Stimulated activated CD4-positive, alpha-beta T cell treated with anti-CD3 and anti-CD28 coated beads, Interleukin-2, amount 100 ng/mL, for 24 hours (primary cell): ENCODE measurements around the gene ANP32A.
A peak's percentile ranks its signal among the peaks of the same experiment; 100 is the strongest.

Experiments
- DNase-seq, 2 donors: peaks; one replicate each; pipeline ENCODE4 v3.0.0-alpha.2; 2020

Gene ANP32A

GRCh38 chr15:68797599-68798345, 22.9 kb downstream of the ANP32A start:
- DNase-seq: no peak

- no peak for DNase-seq
Observed at GRCh38 chr15:68797191-68797590, 23.5 kb downstream of the ANP32A start.

GRCh38 chr15:68796576-68796975, 24.1 kb downstream of the ANP32A start:
- no peak for DNase-seq

GRCh38 chr15:68795298-68795848, 25.3 kb downstream of the ANP32A start:
- peak; percentile 68 to 73 for DNase-seq

- no peak for DNase-seq
Observed at GRCh38 chr15:68794863-68795262, 25.8 kb downstream of the ANP32A start.

GRCh38 chr15:68794307-68794706, 26.4 kb downstream of the ANP32A start:
- DNase-seq: no peak

- no peak for DNase-seq
Observed at GRCh38 chr15:68793776-68794175, 26.9 kb downstream of the ANP32A start.

- DNase-seq: no peak
Observed at GRCh38 chr15:68792901-68793766, 27.6 kb downstream of the ANP32A start.

- DNase-seq: peak; percentile 38 to 39
Observed at GRCh38 chr15:68791431-68792283, 29.0 kb downstream of the ANP32A start.

GRCh38 chr15:68790910-68791309, 29.8 kb downstream of the ANP32A start:
- DNase-seq: no peak

- DNase-seq: no peak
Observed at GRCh38 chr15:68790242-68790575, 30.5 kb downstream of the ANP32A start.

GRCh38 chr15:68789534-68790241, 31.0 kb downstream of the ANP32A start:
- DNase-seq: no peak

- DNase-seq: no peak
Observed at GRCh38 chr15:68789091-68789490, 31.6 kb downstream of the ANP32A start.

GRCh38 chr15:68788264-68788624, 32.5 kb downstream of the ANP32A start:
- DNase-seq: no peak

- no peak for DNase-seq
Observed at GRCh38 chr15:68787609-68788263, 33.0 kb downstream of the ANP32A start.

GRCh38 chr15:68786753-68787152, 33.9 kb downstream of the ANP32A start:
- DNase-seq: no peak

- DNase-seq: no peak
Observed at GRCh38 chr15:68785541-68785940, 35.2 kb downstream of the ANP32A start.

GRCh38 chr15:68784206-68784605, 36.5 kb downstream of the ANP32A start:
- no peak for DNase-seq

- peak; percentile 63 to 68 for DNase-seq
Observed at GRCh38 chr15:68783226-68784058, 37.3 kb downstream of the ANP32A start.

GRCh38 chr15:68782589-68783161, 38.0 kb downstream of the ANP32A start:
- DNase-seq: no peak
